ENCODE results near the gene UBAP1.

- no peak for TF ChIP-seq CTCF (IDR thresholded peaks at IDR 0.05)
- no peak for TF ChIP-seq EZH2 (IDR thresholded peaks at IDR 0.05; ENCODE audit: borderline replicate concordance, insufficient read depth, low read depth, low read length, poor library complexity, severe bottlenecking)
Observed at GRCh38 chr9:34170237-34170991, 8.4 kb upstream of the UBAP1 start.

Data from B cell (primary cell).